Subcutaneous adipose tissue (tissue), 4 donors: Measurements from ENCODE around the gene MKX. TPM values are rescaled to one million over a fixed set of nuclear protein-coding genes. Genes with fewer than 3 reads are reported as not detected.

ENCODE experiments used
- CTCF ChIP-seq: fragments of 450-650 bp; IDR thresholded peaks from one replicate; pipeline ENCODE4 v1.5.1; 2016; ENCODE audit warnings: low read depth, mild to moderate bottlenecking, control low read depth, antibody characterized with exemption, moderate library complexity
- total RNA-seq, 4 donors: library from RNA; depleted of rRNA; stranded (reverse); fragments of >200 nt; gene quantifications; one replicate each; pipeline ENCODE4 v1.1.0, GENCODE V29; 2016

The MKX gene
- total RNA-seq, 4 donors from 2014 or later = 0.51 to 4.1 (median 2.1) TPM

- no peak for TF ChIP-seq CTCF
These were observed 90.3 kb downstream of the MKX start for GRCh38 chr10:27655296-27655695.

GRCh38 chr10:27654284-27654683, 91.3 kb downstream of the MKX start:
- no peak for TF ChIP-seq CTCF

- no peak for TF ChIP-seq CTCF
These were observed 98.9 kb downstream of the MKX start for GRCh38 chr10:27646604-27647175.

- TF ChIP-seq CTCF = no peak
These were observed 99.4 kb downstream of the MKX start for GRCh38 chr10:27646194-27646593.

GRCh38 chr10:27644307-27644939, 101.2 kb downstream of the MKX start:
- no peak for TF ChIP-seq CTCF

- TF ChIP-seq CTCF = no peak
These were observed 102.3 kb downstream of the MKX start for GRCh38 chr10:27643301-27643700.

GRCh38 chr10:27642023-27642589, 103.5 kb downstream of the MKX start:
- TF ChIP-seq CTCF = no peak
